ENCODE results near the gene PPFIBP2.

PPFIBP2 gene

GRCh38 chr11:7540830-7541555, 27.2 kb downstream of the PPFIBP2 start:
- Histone ChIP-seq H3K27me3 (ENCODE audit: insufficient read depth, insufficient read length) (no peaks in the 10 kb centered on the region), H3K9ac (ENCODE audit: insufficient read length, low read depth) (no peak overlapping the region), H3K4me3 (ENCODE audit: insufficient read length, low read depth) (no peak overlapping the region), H3K9me3 (ENCODE audit: insufficient read depth, low read length) (no peaks in the 10 kb centered on the region), H3K36me3 (ENCODE audit: insufficient read depth, insufficient read length, low read length) (no peaks in the 10 kb centered on the region), H3K4me1 (ENCODE audit: insufficient read depth, insufficient read length) (peaks cover 2% of the 10 kb centered on the region)
- TF ChIP-seq ZNF274 (IDR thresholded peaks at IDR 0.05; ENCODE audit: low read depth, low read length) (no peak), YY1 (IDR thresholded peaks at IDR 0.05; ENCODE audit: insufficient read depth, insufficient read length) (no peak), SUZ12 (IDR thresholded peaks at IDR 0.05; ENCODE audit: extremely low read depth, insufficient read depth, insufficient read length) (no peak)
- no peak for DNase-seq (ENCODE audit: low read depth, low spot score)

GRCh38 chr11:7543302-7543701, 29.5 kb downstream of the PPFIBP2 start:
- Histone ChIP-seq H3K27me3 (ENCODE audit: insufficient read depth, insufficient read length) (no peaks in the 10 kb centered on the region), H3K9me3 (ENCODE audit: insufficient read depth, low read length) (no peaks in the 10 kb centered on the region), H3K4me1 (ENCODE audit: insufficient read depth, insufficient read length) (peaks cover 8% of the 10 kb centered on the region), H3K36me3 (ENCODE audit: insufficient read depth, insufficient read length, low read length) (no peaks in the 10 kb centered on the region), H3K9ac (ENCODE audit: insufficient read length, low read depth) (no peak overlapping the region), H3K4me3 (ENCODE audit: insufficient read length, low read depth) (no peak overlapping the region)
- no peak for DNase-seq (ENCODE audit: low read depth, low spot score)
- TF ChIP-seq ZNF274 (IDR thresholded peaks at IDR 0.05; ENCODE audit: low read depth, low read length) (no peak), SUZ12 (IDR thresholded peaks at IDR 0.05; ENCODE audit: extremely low read depth, insufficient read depth, insufficient read length) (no peak), YY1 (IDR thresholded peaks at IDR 0.05; ENCODE audit: insufficient read depth, insufficient read length) (no peak)

- Histone ChIP-seq H3K9ac (ENCODE audit: insufficient read length, low read depth) (no peak overlapping the region), H3K36me3 (ENCODE audit: insufficient read depth, insufficient read length, low read length) (no peaks in the 10 kb centered on the region), H3K4me3 (ENCODE audit: insufficient read length, low read depth) (no peak overlapping the region), H3K4me1 (ENCODE audit: insufficient read depth, insufficient read length) (peaks cover 13% of the 10 kb centered on the region), H3K27me3 (ENCODE audit: insufficient read depth, insufficient read length) (no peaks in the 10 kb centered on the region), H3K9me3 (ENCODE audit: insufficient read depth, low read length) (no peaks in the 10 kb centered on the region)
- TF ChIP-seq ZNF274 (IDR thresholded peaks at IDR 0.05; ENCODE audit: low read depth, low read length) (no peak), YY1 (IDR thresholded peaks at IDR 0.05; ENCODE audit: insufficient read depth, insufficient read length) (no peak), SUZ12 (IDR thresholded peaks at IDR 0.05; ENCODE audit: extremely low read depth, insufficient read depth, insufficient read length) (no peak)
- no peak for DNase-seq (ENCODE audit: low read depth, low spot score)
Measured at GRCh38 chr11:7544021-7544420, 30.2 kb downstream of the PPFIBP2 start.

- no peak for TF ChIP-seq SUZ12 (IDR thresholded peaks at IDR 0.05; ENCODE audit: extremely low read depth, insufficient read depth, insufficient read length)
- TF ChIP-seq ZNF274 (IDR thresholded peaks at IDR 0.05; ENCODE audit: low read depth, low read length), result no peak
- no peak for TF ChIP-seq YY1 (IDR thresholded peaks at IDR 0.05; ENCODE audit: insufficient read depth, insufficient read length)
Measured at GRCh38 chr11:7545611-7546010, 31.8 kb downstream of the PPFIBP2 start.

GRCh38 chr11:7546324-7546791, 32.6 kb downstream of the PPFIBP2 start:
- no peaks in the 10 kb centered on the region for H3K36me3 ChIP-seq (ENCODE audit: insufficient read depth, insufficient read length, low read length)
- H3K9me3 ChIP-seq (ENCODE audit: insufficient read depth, low read length), result no peaks in the 10 kb centered on the region
- peaks cover 13% of the 10 kb centered on the region for H3K4me1 ChIP-seq (ENCODE audit: insufficient read depth, insufficient read length)
- H3K9ac ChIP-seq (ENCODE audit: insufficient read length, low read depth), result no peak overlapping the region
- H3K4me3 ChIP-seq (ENCODE audit: insufficient read length, low read depth), result no peak overlapping the region
- TF ChIP-seq YY1 (IDR thresholded peaks at IDR 0.05; ENCODE audit: insufficient read depth, insufficient read length) (no peak), ZNF274 (IDR thresholded peaks at IDR 0.05; ENCODE audit: low read depth, low read length) (no peak), SUZ12 (IDR thresholded peaks at IDR 0.05; ENCODE audit: extremely low read depth, insufficient read depth, insufficient read length) (no peak)
- no peak for DNase-seq (ENCODE audit: low read depth, low spot score)
- H3K27me3 ChIP-seq (ENCODE audit: insufficient read depth, insufficient read length), result no peaks in the 10 kb centered on the region

More at GRCh38 chr11:7545611-7546010, 31.8 kb downstream of the PPFIBP2 start:
- DNase-seq (ENCODE audit: low read depth, low spot score), result no peak
- Histone ChIP-seq H3K36me3 (ENCODE audit: insufficient read depth, insufficient read length, low read length) (no peaks in the 10 kb centered on the region), H3K4me3 (ENCODE audit: insufficient read length, low read depth) (no peak overlapping the region), H3K4me1 (ENCODE audit: insufficient read depth, insufficient read length) (peaks cover 13% of the 10 kb centered on the region), H3K9me3 (ENCODE audit: insufficient read depth, low read length) (no peaks in the 10 kb centered on the region), H3K9ac (ENCODE audit: insufficient read length, low read depth) (no peak overlapping the region), H3K27me3 (ENCODE audit: insufficient read depth, insufficient read length) (no peaks in the 10 kb centered on the region)

GRCh38 chr11:7547687-7548086, 33.9 kb downstream of the PPFIBP2 start:
- Histone ChIP-seq H3K36me3 (ENCODE audit: insufficient read depth, insufficient read length, low read length) (no peaks in the 10 kb centered on the region), H3K4me3 (ENCODE audit: insufficient read length, low read depth) (no peak overlapping the region), H3K9me3 (ENCODE audit: insufficient read depth, low read length) (no peaks in the 10 kb centered on the region), H3K4me1 (ENCODE audit: insufficient read depth, insufficient read length) (peaks cover 13% of the 10 kb centered on the region), H3K9ac (ENCODE audit: insufficient read length, low read depth) (peak overlapping the region; percentile 36), H3K27me3 (ENCODE audit: insufficient read depth, insufficient read length) (no peaks in the 10 kb centered on the region)
- DNase-seq (ENCODE audit: low read depth, low spot score), result no peak
- TF ChIP-seq SUZ12 (IDR thresholded peaks at IDR 0.05; ENCODE audit: extremely low read depth, insufficient read depth, insufficient read length) (no peak), ZNF274 (IDR thresholded peaks at IDR 0.05; ENCODE audit: low read depth, low read length) (no peak), YY1 (IDR thresholded peaks at IDR 0.05; ENCODE audit: insufficient read depth, insufficient read length) (no peak)

GRCh38 chr11:7548659-7549274, 35.0 kb downstream of the PPFIBP2 start:
- H3K36me3 ChIP-seq (ENCODE audit: insufficient read depth, insufficient read length, low read length), result no peaks in the 10 kb centered on the region
- no peaks in the 10 kb centered on the region for H3K9me3 ChIP-seq (ENCODE audit: insufficient read depth, low read length)
- H3K27me3 ChIP-seq (ENCODE audit: insufficient read depth, insufficient read length), result no peaks in the 10 kb centered on the region
- no peak overlapping the region for H3K4me3 ChIP-seq (ENCODE audit: insufficient read length, low read depth)
- peaks cover 13% of the 10 kb centered on the region for H3K4me1 ChIP-seq (ENCODE audit: insufficient read depth, insufficient read length)
- H3K9ac ChIP-seq (ENCODE audit: insufficient read length, low read depth), result no peak overlapping the region
- DNase-seq (ENCODE audit: low read depth, low spot score), result peak; percentile 38
- TF ChIP-seq SUZ12 (IDR thresholded peaks at IDR 0.05; ENCODE audit: extremely low read depth, insufficient read depth, insufficient read length), result no peak
- TF ChIP-seq ZNF274 (IDR thresholded peaks at IDR 0.05; ENCODE audit: low read depth, low read length), result no peak
- TF ChIP-seq YY1 (IDR thresholded peaks at IDR 0.05; ENCODE audit: insufficient read depth, insufficient read length), result no peak

Measured in NT2/D1 (cell line).